GM12878 (cell line): Measurements from ENCODE around the gene BDH1.

Experiments
- BCL11A ChIP-seq: IDR thresholded peaks from 2 replicates; pipeline ENCODE4 v1.6.1; 2011; ENCODE audit warnings: low read depth, low read length
- TCF7 ChIP-seq: IDR thresholded peaks from 2 replicates; pipeline ENCODE4 v1.6.1; 2014; ENCODE audit warnings: antibody characterized with exemption, borderline replicate concordance
- TF ChIP-seq, protein P1 (sequence below): IDR thresholded peaks from 2 replicates; pipeline ENCODE4 v1.6.1; 2012; ENCODE audit warnings: mild to moderate bottlenecking, low read depth, low read length
- TF ChIP-seq, protein P2 (sequence below): fragments of 450-650 bp; IDR thresholded peaks from 2 replicates; pipeline ENCODE4 v1.6.1; 2016; ENCODE audit warnings: mild to moderate bottlenecking

DNA sequence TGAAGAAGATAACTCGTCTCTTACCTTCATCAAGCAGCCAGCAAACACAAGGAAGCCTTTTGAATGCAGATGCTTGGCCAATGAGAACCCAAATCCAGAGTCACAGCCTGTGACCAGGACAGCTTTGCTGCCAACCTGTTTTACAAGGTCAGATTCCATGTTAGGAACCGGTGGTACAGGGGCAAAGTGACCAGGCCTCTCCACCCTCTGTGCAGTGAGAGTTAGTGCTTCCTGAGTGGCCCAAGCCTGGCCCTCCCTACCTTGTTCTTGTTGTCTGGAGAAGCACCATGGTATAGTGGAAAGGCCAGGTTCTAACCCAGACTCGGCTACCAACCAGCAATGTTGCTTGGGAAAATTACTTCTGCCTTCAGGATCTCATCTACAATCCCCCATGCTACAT, 23.4 kb downstream of the BDH1 start:
- TF ChIP-seq, protein P1, sequence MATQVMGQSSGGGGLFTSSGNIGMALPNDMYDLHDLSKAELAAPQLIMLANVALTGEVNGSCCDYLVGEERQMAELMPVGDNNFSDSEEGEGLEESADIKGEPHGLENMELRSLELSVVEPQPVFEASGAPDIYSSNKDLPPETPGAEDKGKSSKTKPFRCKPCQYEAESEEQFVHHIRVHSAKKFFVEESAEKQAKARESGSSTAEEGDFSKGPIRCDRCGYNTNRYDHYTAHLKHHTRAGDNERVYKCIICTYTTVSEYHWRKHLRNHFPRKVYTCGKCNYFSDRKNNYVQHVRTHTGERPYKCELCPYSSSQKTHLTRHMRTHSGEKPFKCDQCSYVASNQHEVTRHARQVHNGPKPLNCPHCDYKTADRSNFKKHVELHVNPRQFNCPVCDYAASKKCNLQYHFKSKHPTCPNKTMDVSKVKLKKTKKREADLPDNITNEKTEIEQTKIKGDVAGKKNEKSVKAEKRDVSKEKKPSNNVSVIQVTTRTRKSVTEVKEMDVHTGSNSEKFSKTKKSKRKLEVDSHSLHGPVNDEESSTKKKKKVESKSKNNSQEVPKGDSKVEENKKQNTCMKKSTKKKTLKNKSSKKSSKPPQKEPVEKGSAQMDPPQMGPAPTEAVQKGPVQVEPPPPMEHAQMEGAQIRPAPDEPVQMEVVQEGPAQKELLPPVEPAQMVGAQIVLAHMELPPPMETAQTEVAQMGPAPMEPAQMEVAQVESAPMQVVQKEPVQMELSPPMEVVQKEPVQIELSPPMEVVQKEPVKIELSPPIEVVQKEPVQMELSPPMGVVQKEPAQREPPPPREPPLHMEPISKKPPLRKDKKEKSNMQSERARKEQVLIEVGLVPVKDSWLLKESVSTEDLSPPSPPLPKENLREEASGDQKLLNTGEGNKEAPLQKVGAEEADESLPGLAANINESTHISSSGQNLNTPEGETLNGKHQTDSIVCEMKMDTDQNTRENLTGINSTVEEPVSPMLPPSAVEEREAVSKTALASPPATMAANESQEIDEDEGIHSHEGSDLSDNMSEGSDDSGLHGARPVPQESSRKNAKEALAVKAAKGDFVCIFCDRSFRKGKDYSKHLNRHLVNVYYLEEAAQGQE = no peak
- TF ChIP-seq TCF7 (no peak), BCL11A (no peak)
- TF ChIP-seq, protein P2, sequence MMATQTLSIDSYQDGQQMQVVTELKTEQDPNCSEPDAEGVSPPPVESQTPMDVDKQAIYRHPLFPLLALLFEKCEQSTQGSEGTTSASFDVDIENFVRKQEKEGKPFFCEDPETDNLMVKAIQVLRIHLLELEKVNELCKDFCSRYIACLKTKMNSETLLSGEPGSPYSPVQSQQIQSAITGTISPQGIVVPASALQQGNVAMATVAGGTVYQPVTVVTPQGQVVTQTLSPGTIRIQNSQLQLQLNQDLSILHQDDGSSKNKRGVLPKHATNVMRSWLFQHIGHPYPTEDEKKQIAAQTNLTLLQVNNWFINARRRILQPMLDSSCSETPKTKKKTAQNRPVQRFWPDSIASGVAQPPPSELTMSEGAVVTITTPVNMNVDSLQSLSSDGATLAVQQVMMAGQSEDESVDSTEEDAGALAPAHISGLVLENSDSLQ = no peak
